Measurements from ENCODE around the gene PAX5.

PAX5 gene

GRCh38 chr9:36823934-36824333 lies 210.1 kb downstream of the PAX5 start:
- no peak for DNase-seq

GRCh38 chr9:36823466-36823865 lies 210.6 kb downstream of the PAX5 start:
- DNase-seq = no peak

- DNase-seq = no peak
Measured at GRCh38 chr9:36822201-36822600, 211.9 kb downstream of the PAX5 start.

- DNase-seq = no peak
Measured at GRCh38 chr9:36820392-36820861, 213.6 kb downstream of the PAX5 start.

GRCh38 chr9:36818965-36819870 lies 214.8 kb downstream of the PAX5 start:
- DNase-seq = no peak

GRCh38 chr9:36818242-36818938 lies 215.7 kb downstream of the PAX5 start:
- DNase-seq = no peak

GRCh38 chr9:36817160-36817834 lies 216.8 kb downstream of the PAX5 start:
- no peak for DNase-seq

GRCh38 chr9:36816371-36816770 lies 217.7 kb downstream of the PAX5 start:
- DNase-seq = no peak

GRCh38 chr9:36815566-36816348 lies 218.3 kb downstream of the PAX5 start:
- DNase-seq = no peak

GRCh38 chr9:36815023-36815422 lies 219.0 kb downstream of the PAX5 start:
- no peak for DNase-seq

- no peak for DNase-seq
Measured at GRCh38 chr9:36813154-36813553, 220.9 kb downstream of the PAX5 start.

GRCh38 chr9:36812556-36812955 lies 221.5 kb downstream of the PAX5 start:
- DNase-seq = no peak

GRCh38 chr9:36808251-36808650 lies 225.8 kb downstream of the PAX5 start:
- DNase-seq = no peak

- DNase-seq = no peak
Measured at GRCh38 chr9:36803961-36804360, 230.1 kb downstream of the PAX5 start.

GRCh38 chr9:36802201-36802920 lies 231.7 kb downstream of the PAX5 start:
- DNase-seq = peak in 1 of 2 experiments; percentile 9

- no peak for DNase-seq
Measured at GRCh38 chr9:36800455-36800854, 233.6 kb downstream of the PAX5 start.

- peak; percentile 2 to 31 for DNase-seq
Measured at GRCh38 chr9:36798350-36799065, 235.6 kb downstream of the PAX5 start.

- DNase-seq = no peak
Measured at GRCh38 chr9:36797471-36798220, 236.4 kb downstream of the PAX5 start.

- no peak for DNase-seq
Measured at GRCh38 chr9:36796671-36797419, 237.2 kb downstream of the PAX5 start.

GRCh38 chr9:36794461-36794860 lies 239.6 kb downstream of the PAX5 start:
- DNase-seq = no peak

Measured in NCI-H2081 (cell line).